Fibroblast of lung (primary cell): ENCODE data around the gene CORO2B. TPM values are rescaled to one million over a fixed set of nuclear protein-coding genes. Genes with fewer than 3 reads are reported as not detected.

Experiments
- DNase-seq, 2 donors: peaks; one replicate each; pipeline versions ENCODE4 v3.0.0 to v3.0.0-alpha.2; 2010; ENCODE audit warnings: low read depth in 2 of 2
- H2AFZ ChIP-seq: 2 replicates; pipeline ENCODE4 v1.5.1; 2012; ENCODE audit warnings: low read length, control low read depth, inconsistent platforms
- H3K27ac ChIP-seq: 2 replicates; pipeline ENCODE4 v1.5.1; 2011; ENCODE audit warnings: low read length, control low read depth; ENCODE audit not compliant: insufficient read depth
- H3K27me3 ChIP-seq: 2 replicates; pipeline ENCODE4 v1.5.1; 2011; ENCODE audit warnings: mild to moderate bottlenecking, low read length; ENCODE audit not compliant: control insufficient read depth, insufficient read depth
- H3K36me3 ChIP-seq: 2 replicates; pipeline ENCODE4 v1.5.1; 2011; ENCODE audit warnings: low read length; ENCODE audit not compliant: control insufficient read depth, insufficient read depth
- H3K4me1 ChIP-seq: 2 replicates; pipeline ENCODE4 v1.5.1; 2011; ENCODE audit warnings: low read length; ENCODE audit not compliant: control insufficient read depth, insufficient read depth; ENCODE audit errors: extremely low read depth
- H3K4me2 ChIP-seq: 2 replicates; pipeline ENCODE4 v1.5.1; 2011; ENCODE audit warnings: low read length, control low read depth; ENCODE audit not compliant: insufficient read depth; ENCODE audit errors: extremely low read depth
- H3K4me3 ChIP-seq, 4 experiments: fragments of 200-600 bp in 1 of 4; sonication (generic) in 1 of 4; replicated peaks in 1 of 4; 2 replicates each; pipeline ENCODE4 v1.5.1; 2011 to 2016; ENCODE audit warnings: low read length in 4 of 4, low read depth in 3 of 4, mild to moderate bottlenecking in 3 of 4, control low read depth in 2 of 4, inconsistent platforms in 1 of 4, mixed read lengths in 1 of 4; ENCODE audit not compliant: insufficient read depth in 1 of 4; ENCODE audit errors: control extremely low read depth in 1 of 4
- H3K79me2 ChIP-seq: 2 replicates; pipeline ENCODE4 v1.5.1; 2012; ENCODE audit warnings: mild to moderate bottlenecking, low read length, inconsistent platforms; ENCODE audit not compliant: control insufficient read depth, insufficient read depth
- H3K9ac ChIP-seq: 2 replicates; pipeline ENCODE4 v1.5.1; 2011; ENCODE audit warnings: mild to moderate bottlenecking, low read length, control low read depth; ENCODE audit not compliant: insufficient read depth
- H3K9me3 ChIP-seq: 2 replicates; pipeline ENCODE4 v1.5.1; 2012; ENCODE audit warnings: low read depth, low read length; ENCODE audit not compliant: control insufficient read depth, insufficient read depth
- H4K20me1 ChIP-seq: 2 replicates; pipeline ENCODE4 v1.5.1; 2011; ENCODE audit warnings: low read length; ENCODE audit not compliant: control insufficient read depth, insufficient read depth; ENCODE audit errors: extremely low read depth
- EZH2 ChIP-seq: IDR thresholded peaks from 2 replicates; pipeline ENCODE4 v1.5.1; 2012; ENCODE audit warnings: low read length, control low read depth, mild to moderate bottlenecking; ENCODE audit errors: missing control alignments
- polyA plus RNA-seq, 2 donors: library from polyadenylated mRNA; depleted of rRNA in 1 of 2; stranded (reverse) in 1 of 2; unstranded in 1 of 2; fragments of >200 nt; gene quantifications; 2 replicates each; pipeline ENCODE4 v1.2.1, GENCODE V29; 2011 to 2012; ENCODE audit warnings: missing spikeins in 1 of 2
- total RNA-seq: library from RNA; depleted of rRNA; stranded (reverse); fragments of >200 nt; gene quantifications from 2 replicates; pipeline ENCODE4 v1.2.1, GENCODE V29; 2014
- TF ChIP-seq, protein P1 (sequence below), 2 donors: IDR thresholded peaks in 1 of 2; conservative IDR thresholded peaks in 1 of 2; 1 replicate in 1 of 2; 2 replicates in 1 of 2; pipeline ENCODE4 v1.5.1; 2011 to 2012; ENCODE audit warnings: low read length in 2 of 2, control low read depth in 1 of 2, inconsistent platforms in 1 of 2, low read depth in 1 of 2, mild to moderate bottlenecking in 1 of 2

The CORO2B gene
- total and polyA plus RNA-seq, 2 donors (not counting 1 experiment from before 2014, with no cell fraction given): 17.5 to 25.3 TPM

- no peaks in the 10 kb centered on the region for H3K79me2 ChIP-seq
- no peak overlapping the region for H3K4me3 ChIP-seq
Observed at GRCh38 chr15:68773036-68773435, 194.2 kb downstream of the CORO2B start.

DNA sequence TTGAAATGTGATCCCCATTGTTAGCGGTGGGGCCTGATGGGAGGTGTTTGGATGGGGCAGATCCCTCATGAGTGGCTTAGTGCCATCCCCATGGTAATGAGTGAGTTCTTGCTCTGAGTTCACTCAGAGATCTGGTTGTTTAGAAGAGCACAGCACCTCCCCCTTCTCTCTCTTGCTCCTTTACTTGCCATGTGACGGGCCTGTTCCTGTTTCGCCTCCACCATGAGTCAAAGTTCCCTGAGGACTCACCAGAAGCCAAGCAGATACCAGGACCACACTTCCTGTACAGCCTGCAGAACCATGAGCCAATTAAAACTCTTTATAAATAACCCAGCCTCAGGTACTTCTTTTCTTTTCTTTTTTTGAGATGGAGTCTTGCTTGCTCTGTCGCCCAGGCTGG, 195.3 kb downstream of the CORO2B start:
- H3K79me2 ChIP-seq: no peaks in the 10 kb centered on the region
- TF ChIP-seq, protein P1, sequence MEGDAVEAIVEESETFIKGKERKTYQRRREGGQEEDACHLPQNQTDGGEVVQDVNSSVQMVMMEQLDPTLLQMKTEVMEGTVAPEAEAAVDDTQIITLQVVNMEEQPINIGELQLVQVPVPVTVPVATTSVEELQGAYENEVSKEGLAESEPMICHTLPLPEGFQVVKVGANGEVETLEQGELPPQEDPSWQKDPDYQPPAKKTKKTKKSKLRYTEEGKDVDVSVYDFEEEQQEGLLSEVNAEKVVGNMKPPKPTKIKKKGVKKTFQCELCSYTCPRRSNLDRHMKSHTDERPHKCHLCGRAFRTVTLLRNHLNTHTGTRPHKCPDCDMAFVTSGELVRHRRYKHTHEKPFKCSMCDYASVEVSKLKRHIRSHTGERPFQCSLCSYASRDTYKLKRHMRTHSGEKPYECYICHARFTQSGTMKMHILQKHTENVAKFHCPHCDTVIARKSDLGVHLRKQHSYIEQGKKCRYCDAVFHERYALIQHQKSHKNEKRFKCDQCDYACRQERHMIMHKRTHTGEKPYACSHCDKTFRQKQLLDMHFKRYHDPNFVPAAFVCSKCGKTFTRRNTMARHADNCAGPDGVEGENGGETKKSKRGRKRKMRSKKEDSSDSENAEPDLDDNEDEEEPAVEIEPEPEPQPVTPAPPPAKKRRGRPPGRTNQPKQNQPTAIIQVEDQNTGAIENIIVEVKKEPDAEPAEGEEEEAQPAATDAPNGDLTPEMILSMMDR (conservative IDR thresholded peaks at IDR 0.05 in 1 of 2, IDR thresholded peaks at IDR 0.05 in 1 of 2; ENCODE audit: low read depth in 1 of 2, low read length in 2 of 2): no peak
- no peak for TF ChIP-seq EZH2
- no peak overlapping the region for H3K27ac ChIP-seq
- no peaks in the 10 kb centered on the region for H4K20me1 ChIP-seq
- H3K4me1 ChIP-seq: peaks cover 3% of the 10 kb centered on the region
- H3K9me3 ChIP-seq: no peaks in the 10 kb centered on the region
- H3K4me3 ChIP-seq: no peak overlapping the region
- no peak overlapping the region for H3K9ac ChIP-seq
- H3K27me3 ChIP-seq: no peaks in the 10 kb centered on the region
- no peaks in the 10 kb centered on the region for H3K36me3 ChIP-seq
- H3K4me2 ChIP-seq: no peak overlapping the region
- DNase-seq: no peak
- H2AFZ ChIP-seq: no peak overlapping the region

More at GRCh38 chr15:68773036-68773435, 194.2 kb downstream of the CORO2B start:
- Histone ChIP-seq H3K9ac (no peak overlapping the region), H3K27ac (no peak overlapping the region), H2AFZ (no peak overlapping the region), H3K4me2 (no peak overlapping the region), H4K20me1 (no peaks in the 10 kb centered on the region), H3K36me3 (no peaks in the 10 kb centered on the region), H3K4me1 (peaks cover 3% of the 10 kb centered on the region), H3K27me3 (no peaks in the 10 kb centered on the region), H3K9me3 (no peaks in the 10 kb centered on the region)
- DNase-seq: no peak
- no peak for TF ChIP-seq EZH2
- TF ChIP-seq, protein P1 (conservative IDR thresholded peaks at IDR 0.05 in 1 of 2, IDR thresholded peaks at IDR 0.05 in 1 of 2; ENCODE audit: low read depth in 1 of 2, low read length in 2 of 2): no peak

DNA sequence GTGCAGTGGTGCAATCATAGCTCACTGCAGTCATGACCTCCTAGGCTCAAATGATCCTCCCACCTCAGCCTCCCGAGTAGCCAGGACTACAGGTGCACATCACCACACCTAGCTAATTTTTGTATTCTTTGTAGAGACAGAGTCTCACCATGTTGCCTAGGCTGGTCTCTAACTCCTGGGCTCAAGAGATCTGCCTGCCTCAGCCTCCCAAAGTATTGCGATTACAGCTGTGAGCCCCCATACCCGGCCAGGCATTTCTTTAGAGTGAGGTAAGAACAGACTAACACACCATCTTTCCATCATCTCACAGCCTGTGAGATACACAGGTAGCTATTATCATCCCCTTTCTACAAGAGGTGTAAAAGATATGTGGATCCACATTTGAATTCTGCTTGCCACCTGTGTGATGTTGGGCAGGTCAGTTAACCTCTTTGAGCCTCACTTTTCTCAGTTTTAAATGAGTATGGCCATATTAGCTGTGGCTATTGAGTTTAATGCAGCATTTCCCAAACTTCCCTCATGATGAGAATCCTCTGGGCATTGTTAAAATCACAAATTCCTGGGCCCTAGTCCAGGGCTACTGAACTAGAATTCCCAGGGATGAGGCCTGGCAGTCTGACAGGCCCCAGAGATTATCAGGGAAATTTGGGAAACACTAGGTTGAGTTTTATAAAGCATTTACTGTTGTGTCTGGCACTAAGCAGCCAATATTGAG, 195.9 kb downstream of the CORO2B start:
- H3K27me3 ChIP-seq: no peaks in the 10 kb centered on the region
- H3K9ac ChIP-seq: no peak overlapping the region
- TF ChIP-seq, protein P1 (conservative IDR thresholded peaks at IDR 0.05 in 1 of 2, IDR thresholded peaks at IDR 0.05 in 1 of 2; ENCODE audit: low read depth in 1 of 2, low read length in 2 of 2): no peak
- no peak overlapping the region for H3K27ac ChIP-seq
- H3K4me2 ChIP-seq: no peak overlapping the region
- H3K4me3 ChIP-seq: no peak overlapping the region
- H2AFZ ChIP-seq: no peak overlapping the region
- no peaks in the 10 kb centered on the region for H4K20me1 ChIP-seq
- peak in 1 of 2 donors; percentile 29 for DNase-seq
- no peaks in the 10 kb centered on the region for H3K9me3 ChIP-seq
- H3K79me2 ChIP-seq: no peaks in the 10 kb centered on the region
- peaks cover 3% of the 10 kb centered on the region for H3K4me1 ChIP-seq
- H3K36me3 ChIP-seq: no peaks in the 10 kb centered on the region
